NCI-H748 treated with DMSO at 0.1 percent for 48 hours (cell line): ENCODE results near the gene NEK7.
"Not testable (repeated sequence)": the region's sequence is repeated elsewhere in the genome, so short reads cannot be mapped to it uniquely, and the experiment has no call there.

Experiments used
- DNase-seq: peaks from one replicate; lab custom pipeline; 2025; lab: John Stamatoyannopoulos, UW

The NEK7 gene

DNA sequence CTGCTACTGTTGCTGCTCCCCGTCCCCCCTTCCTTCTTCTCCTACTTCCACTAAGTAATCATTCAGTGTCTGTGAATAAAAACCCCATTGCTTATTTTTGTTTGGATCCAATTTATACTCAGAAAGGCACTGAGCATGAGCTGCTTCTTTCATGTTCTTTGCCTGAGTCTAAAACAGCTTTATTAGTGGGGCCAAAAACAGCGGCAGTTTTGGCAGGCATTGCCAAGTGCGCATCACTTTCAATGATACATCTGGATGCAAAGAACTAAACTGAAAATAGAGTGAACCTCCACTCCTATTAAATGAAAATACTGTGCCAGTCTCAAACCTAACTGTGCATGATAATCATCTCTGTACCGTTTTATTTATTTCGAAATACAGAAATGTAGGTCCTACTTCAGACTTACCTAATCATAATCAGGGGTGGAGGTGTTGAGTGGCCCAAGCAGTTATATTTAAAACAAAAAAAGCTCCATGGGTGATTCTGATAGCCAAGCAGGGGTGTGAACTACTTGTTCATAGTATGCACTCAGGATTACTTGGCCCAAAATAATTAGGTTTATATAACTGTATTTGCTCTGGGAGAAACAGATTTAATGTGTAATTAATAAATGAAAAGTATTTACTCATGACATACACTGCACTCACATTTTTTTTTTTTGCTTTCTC lies 48.4 kb downstream of the NEK7 start:
- no peak for DNase-seq

DNA sequence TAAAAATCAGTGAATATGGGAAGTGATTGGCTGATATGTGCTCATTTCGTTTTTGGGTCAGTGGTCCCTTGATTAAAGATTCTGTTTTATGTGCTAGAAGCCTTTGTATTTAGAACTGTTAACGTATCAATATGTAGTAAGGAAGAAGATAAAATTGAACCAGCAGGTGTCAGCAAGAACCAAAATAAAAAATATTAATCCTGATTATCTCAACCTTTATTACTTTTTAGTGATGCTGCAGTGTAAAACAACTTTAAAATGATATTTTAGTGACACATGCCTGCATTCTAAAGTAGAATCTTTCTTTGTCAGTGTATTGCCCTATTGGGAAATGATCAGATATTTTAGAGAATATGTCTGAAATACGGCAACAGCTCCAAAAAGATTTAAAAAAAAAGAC lies 49.5 kb downstream of the NEK7 start:
- peak; percentile 2 for DNase-seq

DNA sequence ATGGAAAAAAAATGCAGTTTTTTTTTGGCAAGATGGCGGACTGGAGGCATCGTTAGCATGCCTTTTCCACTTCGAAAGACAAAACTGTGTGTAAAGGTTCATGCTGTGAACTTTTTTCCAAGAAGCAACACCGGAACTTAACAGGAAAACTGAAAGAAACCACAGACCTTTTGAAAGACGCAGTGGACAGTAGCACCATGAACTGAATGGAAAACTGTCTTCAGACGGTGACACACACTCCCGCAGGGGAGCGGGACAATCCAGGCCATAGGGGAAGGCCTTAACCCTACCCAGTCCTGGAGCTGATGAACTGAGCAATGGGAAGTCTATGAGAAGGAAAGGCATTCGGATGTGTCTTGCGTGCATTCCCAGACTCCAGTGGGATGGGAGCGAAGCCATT lies 54.9 kb downstream of the NEK7 start:
- no peak for DNase-seq

DNA sequence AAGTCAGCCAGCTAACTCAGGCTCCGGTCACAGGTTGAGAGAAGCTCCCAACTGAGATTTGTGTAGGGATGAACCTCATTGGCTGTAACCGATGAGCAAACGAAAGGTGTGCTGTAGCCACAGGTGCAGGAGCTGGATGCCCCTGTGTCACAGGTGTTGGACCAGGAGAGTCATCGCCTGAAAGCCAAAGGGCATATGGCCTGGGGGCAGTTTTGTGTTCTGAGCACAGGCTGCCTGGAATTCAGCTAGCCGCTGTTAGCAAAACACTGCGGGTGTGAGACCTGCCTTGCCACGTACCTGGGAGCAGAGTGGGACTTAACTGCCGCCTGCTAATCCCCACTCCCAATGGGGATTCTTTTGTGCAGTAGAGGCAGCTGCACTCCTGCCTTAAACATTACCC lies 55.3 kb downstream of the NEK7 start:
- DNase-seq: no peak

DNA sequence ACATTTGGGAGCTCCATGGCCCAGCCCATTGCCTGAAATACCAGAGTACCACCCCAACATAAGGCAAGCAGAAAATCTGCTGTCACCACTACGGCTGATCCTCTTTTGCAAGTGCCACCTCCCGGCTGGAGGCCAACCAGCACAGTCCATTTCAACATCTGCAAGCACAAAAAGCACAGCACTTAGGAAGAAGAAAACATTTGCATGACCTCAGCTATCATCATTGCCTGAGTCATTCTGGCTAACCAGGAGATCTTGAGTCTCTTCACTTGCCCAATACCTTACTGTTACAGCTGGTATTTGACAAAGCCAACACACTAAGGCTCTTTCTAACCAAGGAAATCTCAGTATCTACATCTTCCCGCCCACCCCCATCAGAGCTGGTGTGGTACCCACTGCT lies 55.9 kb downstream of the NEK7 start:
- DNase-seq: no peak

DNA sequence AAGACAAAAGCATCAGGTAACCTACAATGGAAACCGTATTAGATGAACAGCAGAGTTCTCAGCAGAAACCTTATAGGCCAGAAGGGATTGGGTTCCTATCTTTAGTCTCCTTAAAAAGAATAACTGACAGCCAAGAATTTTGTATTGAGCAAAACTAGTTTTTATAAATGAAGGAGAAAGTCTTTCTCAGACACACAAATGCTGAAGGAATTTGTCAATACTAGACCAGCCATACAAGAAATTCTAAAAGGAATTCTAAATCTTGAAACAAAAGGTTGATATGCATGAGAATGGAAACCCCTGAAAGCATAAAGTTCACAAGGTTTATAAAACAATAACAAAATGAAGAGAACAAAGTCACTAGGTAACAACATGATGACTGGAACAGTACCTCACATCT lies 58.1 kb downstream of the NEK7 start:
- DNase-seq: no peak

DNA sequence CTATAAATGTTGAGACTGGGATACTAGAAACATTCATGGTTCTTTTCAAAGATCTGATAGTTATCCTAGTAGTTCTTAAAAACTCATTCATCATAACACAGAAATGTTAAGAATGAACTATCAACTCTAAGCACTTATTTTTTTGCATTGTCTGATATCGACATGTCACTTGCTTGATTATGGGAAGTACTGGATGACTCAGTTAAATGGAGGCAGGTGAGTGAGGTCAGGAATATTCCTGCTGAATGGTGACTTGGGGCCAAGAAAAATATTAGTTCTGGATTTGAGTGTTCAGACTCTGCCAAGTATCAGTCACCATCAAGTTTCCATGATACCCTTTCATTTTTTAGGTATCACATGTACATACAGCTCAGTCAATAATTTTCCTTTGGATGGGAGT lies 63.6 kb downstream of the NEK7 start:
- DNase-seq: no peak

DNA sequence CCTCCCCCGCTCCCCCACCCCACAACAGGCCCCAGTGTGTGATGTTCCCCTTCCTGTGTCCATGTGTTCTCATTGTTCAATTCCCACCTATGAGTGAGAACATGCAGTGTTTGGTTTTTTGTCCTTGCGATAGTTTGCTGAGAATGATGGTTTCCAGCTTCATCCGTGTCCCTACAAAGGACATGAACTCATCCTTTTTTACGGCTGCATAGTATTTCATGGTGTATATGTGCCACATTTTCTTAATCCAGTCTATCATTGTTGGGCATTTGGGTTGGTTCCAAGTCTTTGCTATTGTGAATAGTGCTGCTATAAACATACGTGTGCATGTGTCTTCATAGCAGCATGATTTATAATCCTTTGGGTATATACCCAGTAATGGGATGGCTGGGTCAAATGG lies 70.2 kb downstream of the NEK7 start:
- not testable (repeated sequence) for DNase-seq

DNA sequence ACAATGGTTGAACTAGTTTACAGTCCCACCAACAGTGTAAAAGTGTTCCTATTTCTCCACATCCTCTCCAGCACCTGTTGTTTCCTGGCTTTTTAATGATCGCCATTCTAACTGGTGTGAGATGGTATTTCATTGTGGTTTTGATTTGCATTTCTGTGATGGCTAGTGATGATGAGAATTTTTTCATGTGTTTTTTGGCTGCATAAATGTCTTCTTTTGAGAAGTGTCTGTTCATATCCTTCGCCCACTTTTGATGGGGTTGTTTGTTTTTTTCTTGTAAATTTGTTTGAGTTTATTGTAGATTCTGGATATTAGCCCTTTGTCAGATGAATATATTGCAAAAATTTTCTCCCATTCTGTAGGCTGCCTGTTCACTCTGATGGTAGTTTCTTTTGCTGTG lies 70.7 kb downstream of the NEK7 start:
- DNase-seq: not testable (repeated sequence)

DNA sequence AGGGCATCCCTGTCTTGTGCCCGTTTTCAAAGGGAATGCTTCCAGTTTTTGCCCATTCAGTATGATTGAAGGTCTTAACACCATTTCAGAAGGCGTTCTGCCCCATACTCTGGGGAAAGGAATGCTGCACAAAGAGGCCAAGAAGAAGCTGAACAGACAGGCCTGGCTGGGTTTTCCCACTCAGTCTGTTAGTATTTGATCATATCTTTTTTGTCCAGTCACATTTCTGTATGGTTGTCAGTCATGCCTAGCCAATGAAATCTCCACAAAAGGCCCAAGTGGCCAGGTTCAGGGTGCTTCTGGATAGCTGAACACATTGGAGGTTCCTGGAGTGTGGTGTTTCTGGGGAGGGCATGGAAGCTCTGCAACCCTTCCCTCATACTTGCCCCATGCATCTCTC lies 72.1 kb downstream of the NEK7 start:
- no peak for DNase-seq

DNA sequence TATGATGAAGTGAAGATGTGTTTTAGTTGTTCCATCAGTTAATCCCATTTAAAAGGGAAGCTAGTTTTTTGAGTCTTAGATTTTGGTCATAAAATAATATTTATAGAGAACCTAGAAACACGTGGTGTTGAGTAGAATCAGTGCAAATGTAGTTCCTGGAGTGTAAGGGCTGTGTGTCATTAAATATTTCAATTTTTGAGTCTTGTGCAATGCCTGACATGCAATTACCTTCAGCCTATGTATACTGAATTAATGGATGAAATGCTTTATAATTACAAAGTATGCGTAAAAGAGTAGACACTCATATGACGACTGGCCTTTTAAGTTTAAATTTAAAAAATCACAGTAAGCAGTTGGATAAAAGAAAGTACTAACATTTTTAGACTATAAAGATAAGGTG lies 75.0 kb downstream of the NEK7 start:
- no peak for DNase-seq

DNA sequence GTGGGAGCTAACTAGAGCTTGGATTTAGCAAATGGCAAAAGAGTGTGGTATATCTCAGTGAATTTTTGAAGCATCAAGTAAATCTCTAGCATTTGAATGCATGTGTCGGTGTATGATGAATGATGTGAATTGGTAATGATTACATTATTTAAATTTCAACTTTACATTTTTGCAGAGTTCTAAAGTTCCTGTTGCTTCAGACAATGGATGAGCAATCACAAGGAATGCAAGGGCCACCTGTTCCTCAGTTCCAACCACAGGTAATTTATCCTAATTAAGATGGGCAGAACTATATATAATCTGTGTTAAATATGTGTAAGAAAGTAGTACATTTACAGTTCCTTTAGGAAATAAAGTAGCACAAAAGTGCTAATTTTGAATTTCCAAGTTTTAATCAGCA lies 75.6 kb downstream of the NEK7 start:
- no peak for DNase-seq

DNA sequence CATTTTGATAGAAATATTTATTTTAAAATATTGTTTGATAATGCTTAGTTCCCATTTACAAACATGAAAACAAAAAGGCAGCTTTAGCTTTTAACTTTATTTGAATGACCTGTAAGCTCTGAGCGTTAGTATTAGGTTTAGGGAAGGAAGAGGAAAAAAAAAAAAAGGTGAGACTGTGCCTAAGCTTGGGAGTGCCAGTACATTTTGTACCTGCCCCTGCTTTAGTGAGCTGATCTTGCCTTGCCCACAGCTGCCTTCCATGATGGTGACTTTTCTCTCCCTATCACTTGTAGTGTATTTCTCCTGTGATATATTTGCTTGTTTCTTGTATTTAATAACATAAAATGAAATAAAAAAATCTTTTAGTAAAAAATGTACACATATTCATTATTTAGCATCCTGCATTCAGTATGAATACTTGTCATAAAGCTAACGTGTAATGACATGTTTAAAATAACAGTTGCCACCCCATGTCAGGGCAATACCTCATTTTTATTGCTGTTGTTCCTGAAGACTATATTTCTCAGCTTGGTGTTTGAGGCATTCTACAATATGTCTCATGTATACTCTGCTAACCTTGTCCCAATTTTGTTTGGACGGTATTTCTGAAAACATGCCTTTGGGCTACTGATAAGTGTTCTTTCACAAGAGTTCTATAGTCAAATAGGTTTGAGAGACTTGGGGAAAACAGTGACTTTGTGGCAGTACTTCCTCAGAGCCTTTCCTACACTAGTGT lies 76.3 kb downstream of the NEK7 start:
- no peak for DNase-seq

DNA sequence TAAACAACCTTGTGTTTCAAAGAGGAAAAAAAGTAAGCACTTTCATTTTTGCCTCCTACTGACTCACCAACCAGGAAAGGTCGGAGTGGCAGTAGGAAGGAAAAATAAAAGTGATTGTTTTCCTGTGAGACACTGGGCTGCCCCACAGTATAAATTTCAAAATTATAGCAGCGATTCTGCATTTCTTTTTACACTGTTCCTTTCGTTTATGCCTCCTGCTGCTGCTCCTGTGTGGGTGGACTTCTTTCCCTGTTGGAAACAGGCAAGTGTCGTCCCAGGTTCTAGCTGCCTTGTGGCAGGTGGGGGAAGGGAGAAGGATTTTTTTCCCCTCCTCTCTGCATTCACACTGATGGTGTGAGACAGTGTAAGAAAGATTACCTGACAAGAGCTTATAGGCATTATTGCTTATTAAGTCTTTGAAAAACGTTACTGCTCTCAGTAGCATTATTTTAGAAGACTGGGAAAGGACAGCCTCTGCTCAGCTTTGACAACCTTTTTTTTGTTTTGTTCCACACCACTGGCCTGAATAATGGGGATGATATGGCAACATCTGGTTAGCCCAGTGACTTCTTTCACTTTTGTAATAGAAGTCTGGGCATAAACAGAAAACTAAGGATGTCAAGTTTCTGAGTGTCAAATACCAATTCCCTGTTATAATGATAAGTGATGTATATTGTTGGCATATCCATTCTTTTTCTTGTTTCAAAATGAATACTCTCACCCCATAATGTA lies 77.9 kb downstream of the NEK7 start:
- no peak for DNase-seq

DNA sequence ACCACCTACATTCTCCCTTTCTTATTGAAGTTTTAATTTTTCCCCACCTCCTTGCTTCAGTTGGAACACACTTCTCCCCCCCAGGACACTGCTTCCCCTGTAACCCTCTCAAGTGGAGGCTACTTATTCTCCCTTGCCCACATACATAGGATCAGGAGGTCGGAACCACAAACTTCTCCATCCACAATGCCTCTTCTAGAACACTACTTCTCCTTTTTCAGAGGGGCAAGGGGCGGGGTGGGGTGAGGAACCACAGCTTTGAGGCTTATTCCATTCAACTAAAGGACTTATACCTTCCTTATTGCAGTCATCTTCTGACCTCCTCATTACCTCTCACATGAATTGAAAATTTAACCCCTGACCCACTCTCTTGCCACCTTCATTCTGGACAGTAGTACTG lies 81.3 kb downstream of the NEK7 start:
- no peak for DNase-seq

DNA sequence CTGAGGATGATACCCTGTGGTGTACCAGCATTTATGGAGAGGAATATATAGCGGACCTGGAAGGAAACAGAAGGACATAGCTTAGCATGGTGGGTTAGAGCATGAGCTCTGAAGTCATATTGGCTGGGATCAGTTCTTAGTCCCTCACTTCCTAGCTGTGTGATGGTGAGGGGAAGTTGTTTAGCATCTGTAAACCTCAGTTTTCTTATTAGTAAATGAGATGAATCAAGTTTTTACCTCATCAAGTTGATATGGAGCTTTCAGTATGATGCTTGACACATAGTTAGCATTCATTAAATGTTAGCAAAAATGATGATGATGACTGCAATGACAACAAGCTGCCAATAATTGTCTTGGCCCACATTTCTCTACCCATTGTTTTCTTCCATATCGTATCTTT lies 84.8 kb downstream of the NEK7 start:
- no peak for DNase-seq

DNA sequence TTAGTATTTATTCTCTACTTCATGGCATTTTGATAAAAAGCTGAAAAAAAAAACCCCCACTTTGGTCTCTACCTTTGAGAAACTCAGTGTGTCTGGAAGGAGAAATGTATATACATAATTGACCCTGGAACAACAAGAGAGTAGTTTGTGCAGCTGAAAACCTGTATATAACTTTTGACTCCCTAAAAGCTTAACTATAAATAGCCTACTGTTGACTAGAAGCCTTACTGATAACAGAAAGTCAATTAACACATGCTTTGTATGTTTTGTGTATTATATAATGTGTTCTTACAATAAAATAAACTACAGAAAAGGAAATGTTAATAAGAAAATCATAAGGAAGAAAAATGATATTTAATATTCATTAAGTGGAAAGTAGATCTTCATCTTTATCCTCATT lies 88.0 kb downstream of the NEK7 start:
- no peak for DNase-seq

DNA sequence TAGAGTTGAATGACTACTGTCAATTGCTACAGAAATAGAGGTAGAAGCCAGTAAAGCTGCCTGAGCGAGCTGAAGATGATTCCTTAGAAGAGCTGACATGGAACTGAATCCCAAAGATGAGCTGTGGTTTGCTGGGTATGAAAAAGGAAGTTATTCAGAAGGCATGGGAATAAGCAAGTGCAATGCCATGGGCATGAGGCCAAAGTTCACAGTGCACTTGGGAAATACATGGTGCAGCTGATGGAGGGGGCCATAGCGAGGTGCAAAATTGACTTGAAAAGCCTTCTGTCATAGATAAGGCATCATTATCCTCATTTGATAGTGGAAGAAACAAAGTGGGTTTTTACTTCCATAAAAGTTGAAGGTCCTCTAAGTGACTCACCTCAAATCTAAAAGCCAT lies 88.6 kb downstream of the NEK7 start:
- no peak for DNase-seq

DNA sequence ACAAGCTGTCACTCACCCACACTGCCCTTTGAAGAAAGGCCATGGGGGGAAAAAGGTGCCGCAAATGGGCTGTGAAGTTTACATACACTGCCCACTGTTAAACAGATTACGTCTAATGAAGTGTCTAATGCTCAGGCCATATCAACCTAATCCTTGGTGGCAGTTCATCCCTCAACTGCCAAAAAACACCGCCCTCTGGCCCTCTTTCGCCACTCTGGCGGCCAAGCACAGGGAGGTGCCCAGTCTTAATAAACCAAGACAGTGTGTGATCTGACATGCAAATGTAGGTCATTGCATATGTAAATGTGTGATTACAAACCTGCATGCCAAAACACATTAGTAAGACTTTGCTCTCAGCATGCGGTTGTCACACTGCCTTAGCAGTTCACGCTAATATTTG lies 89.5 kb downstream of the NEK7 start:
- no peak for DNase-seq

DNA sequence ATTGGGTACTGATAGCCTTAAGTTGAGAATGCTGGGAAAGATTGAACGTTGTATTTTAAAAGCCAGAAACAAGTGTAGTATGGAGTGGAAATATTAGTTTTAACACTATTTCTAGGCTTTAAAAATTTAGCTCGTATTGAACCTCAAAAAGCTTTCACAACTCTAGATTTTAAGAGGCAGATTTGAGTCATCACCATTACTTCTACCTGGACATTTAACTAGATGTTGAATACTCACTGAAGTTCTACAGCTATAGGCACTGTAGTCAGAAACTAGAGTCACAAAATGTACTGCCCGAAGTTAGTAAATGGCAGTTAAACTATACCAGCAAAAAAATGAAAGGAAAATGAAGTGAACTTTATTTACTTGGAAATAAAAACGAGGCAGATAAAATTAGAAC lies 96.5 kb downstream of the NEK7 start:
- no peak for DNase-seq

DNA sequence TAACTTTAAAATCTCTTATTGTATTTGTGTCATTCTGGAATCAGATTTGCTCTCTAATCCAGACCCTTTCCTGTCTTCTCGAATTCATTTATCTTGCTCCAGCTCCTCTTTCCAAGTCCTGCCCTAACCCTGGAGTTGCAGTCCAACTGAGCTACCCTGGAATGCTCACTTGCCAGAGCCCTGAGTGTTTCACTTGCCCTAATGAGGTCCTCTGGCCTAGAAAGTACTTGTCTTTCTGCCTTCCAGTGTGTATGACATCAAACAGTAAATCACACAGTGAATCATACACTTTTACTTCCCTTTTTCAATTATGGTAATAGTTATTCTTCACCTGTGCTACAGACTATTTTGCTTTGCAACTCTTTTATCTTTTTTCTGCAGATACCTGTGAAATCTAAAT lies 96.9 kb downstream of the NEK7 start:
- no peak for DNase-seq

DNA sequence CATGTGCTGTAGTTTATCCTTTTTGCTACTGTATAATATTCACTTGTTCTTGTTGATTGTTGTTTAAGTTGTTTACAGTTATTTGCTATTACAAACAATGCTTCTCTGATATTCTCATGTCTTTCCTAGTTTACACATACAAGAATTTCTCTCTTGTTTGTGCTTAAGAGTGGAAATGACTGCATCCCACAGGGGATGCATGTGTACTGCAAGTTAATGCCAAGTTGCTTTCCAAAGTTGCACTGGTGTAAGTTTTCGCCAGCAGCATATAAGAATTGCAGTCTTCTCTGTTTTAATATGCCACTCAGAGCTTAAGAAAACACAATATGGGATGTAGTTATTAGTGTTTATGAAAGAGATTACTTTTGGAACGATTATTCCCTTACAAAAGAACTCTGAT lies 97.7 kb downstream of the NEK7 start:
- no peak for DNase-seq

DNA sequence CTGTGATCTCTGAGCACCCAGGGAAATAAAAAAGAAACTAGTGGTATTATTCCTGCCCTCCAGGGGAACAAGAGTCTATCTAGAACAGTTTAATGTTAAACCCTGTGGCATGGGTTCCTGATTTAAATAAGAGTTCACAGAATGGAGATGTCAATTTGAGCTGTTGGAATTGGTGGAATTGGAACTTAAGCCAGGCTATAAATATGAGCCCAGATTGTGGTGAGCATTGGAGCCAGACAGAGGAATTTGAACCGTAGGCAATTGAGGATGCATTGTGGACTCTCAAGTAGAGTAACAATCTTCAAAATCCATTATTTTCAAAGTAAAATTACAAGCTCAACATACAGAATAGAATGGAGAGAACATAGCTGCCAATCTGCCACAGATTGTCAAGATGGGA lies 98.2 kb downstream of the NEK7 start:
- DNase-seq: no peak
